HepG2 (cell line): ENCODE measurements around the gene L1CAM. TPM values are rescaled to one million over a fixed set of nuclear protein-coding genes. Genes with fewer than 3 reads are reported as not detected.

ENCODE experiments used
- CCDC6 ChIP-seq: sonication (generic); formaldehyde crosslinking; IDR thresholded peaks from 2 replicates; pipeline ENCODE4 v1.8.1; 2022; ENCODE audit warnings: mild to moderate bottlenecking, missing genetic modification reagents, moderate library complexity
- HDAC1 ChIP-seq: sonication (generic); formaldehyde crosslinking; IDR thresholded peaks from 2 replicates; pipeline ENCODE4 v1.5.1; 2020; ENCODE audit warnings: mild to moderate bottlenecking, missing genetic modification reagents
- HNRNPL ChIP-seq: fragments of 200-400 bp; formaldehyde crosslinking; IDR thresholded peaks from 2 replicates; pipeline ENCODE4 v1.6.1; 2017; ENCODE audit warnings: mild to moderate bottlenecking, low read depth, low read length
- KDM5A ChIP-seq: fragments of 200-600 bp; sonication (generic); IDR thresholded peaks from 2 replicates; pipeline ENCODE4 v1.7.0; 2018; ENCODE audit warnings: antibody characterized with exemption, mild to moderate bottlenecking, low read length, borderline replicate concordance
- REPIN1 ChIP-seq: sonication (generic); formaldehyde crosslinking; IDR thresholded peaks from 2 replicates; pipeline ENCODE4 v1.8.0; 2022; ENCODE audit warnings: missing genetic modification reagents, low read depth, mild to moderate bottlenecking, borderline replicate concordance
- SAP130 ChIP-seq: IDR thresholded peaks from 2 replicates; pipeline ENCODE4 v1.6.1; 2016; ENCODE audit warnings: low read depth
- SP4 ChIP-seq: sonication (generic); formaldehyde crosslinking; IDR thresholded peaks from 2 replicates; pipeline ENCODE4 v1.8.1; 2023; ENCODE audit warnings: mild to moderate bottlenecking, missing genetic modification reagents
- ZNF124 ChIP-seq: sonication (generic); formaldehyde crosslinking; IDR thresholded peaks from 2 replicates; pipeline ENCODE4 v1.4.0; 2020; ENCODE audit warnings: missing genetic modification reagents
- ZNF225 ChIP-seq: sonication (generic); formaldehyde crosslinking; IDR thresholded peaks from 2 replicates; pipeline ENCODE4 v1.4.0; 2020; ENCODE audit warnings: mild to moderate bottlenecking, missing genetic modification reagents
- ZNF567 ChIP-seq: sonication (generic); formaldehyde crosslinking; IDR thresholded peaks from 2 replicates; pipeline ENCODE4 v1.8.1; 2023; ENCODE audit warnings: mild to moderate bottlenecking, missing genetic modification reagents, borderline replicate concordance
- ZNF672 ChIP-seq: sonication (generic); formaldehyde crosslinking; IDR thresholded peaks from 2 replicates; pipeline ENCODE4 v1.8.1; 2022; ENCODE audit warnings: missing genetic modification reagents
- ZNF749 ChIP-seq: sonication (generic); formaldehyde crosslinking; IDR thresholded peaks from 2 replicates; pipeline ENCODE4 v1.8.0; 2022; ENCODE audit warnings: mild to moderate bottlenecking, missing genetic modification reagents, moderate library complexity, borderline replicate concordance
- ZNF83 ChIP-seq: sonication (generic); formaldehyde crosslinking; IDR thresholded peaks from 2 replicates; pipeline ENCODE4 v1.4.0; 2020; ENCODE audit warnings: missing genetic modification reagents, mild to moderate bottlenecking, borderline replicate concordance
- ZNF839 ChIP-seq: sonication (generic); formaldehyde crosslinking; IDR thresholded peaks from 2 replicates; pipeline ENCODE4 v1.4.0; 2020; ENCODE audit warnings: missing genetic modification reagents, mild to moderate bottlenecking, borderline replicate concordance
- ZNF879 ChIP-seq: sonication (generic); formaldehyde crosslinking; IDR thresholded peaks from 2 replicates; pipeline ENCODE4 v1.8.1; 2023; ENCODE audit warnings: missing genetic modification reagents
- polyA plus RNA-seq, 8 experiments: library from polyadenylated mRNA; depleted of rRNA in 3 of 8; stranded (reverse) in 7 of 8; unstranded in 1 of 8; fragments of >200 nt; fragmentation: Illumina TruSeq in 4 of 8; extraction: Trizol in 4 of 8; gene quantifications; 2 replicates each; pipeline versions ENCODE4 v1.2.1 to v1.2.3, GENCODE V29; 2011 to 2016; ENCODE audit warnings: low read depth in 4 of 8, missing spikeins in 1 of 8, mixed read lengths in 1 of 8; ENCODE audit not compliant: insufficient read depth in 1 of 8
- total RNA-seq, 5 experiments: library from RNA; depleted of rRNA; stranded (reverse); fragments of >200 nt; fragmentation: Illumina TruSeq; extraction: Trizol; gene quantifications; 2 replicates each; pipeline ENCODE4 v1.2.3, GENCODE V29; 2016; ENCODE audit warnings: low read depth in 1 of 5
- TF ChIP-seq, protein P1 (sequence below), 2 experiments: sonication (generic) in 1 of 2; formaldehyde crosslinking in 1 of 2; IDR thresholded peaks; 2 replicates each; pipeline versions ENCODE4 v1.4.0 to v1.6.1; 2018 to 2020; ENCODE audit warnings: missing genetic modification reagents in 2 of 2, borderline replicate concordance in 1 of 2, low read depth in 1 of 2, mild to moderate bottlenecking in 1 of 2, missing biosample characterization in 1 of 2
- TF ChIP-seq, protein P2 (sequence below): sonication (generic); formaldehyde crosslinking; IDR thresholded peaks from 2 replicates; pipeline ENCODE4 v1.8.0; 2022; ENCODE audit warnings: missing genetic modification reagents, mild to moderate bottlenecking, moderate library complexity, borderline replicate concordance
- TF ChIP-seq, protein P3 (sequence below): sonication (generic); formaldehyde crosslinking; IDR thresholded peaks from 2 replicates; pipeline ENCODE4 v1.9.0; 2021; ENCODE audit warnings: missing genetic modification reagents, mild to moderate bottlenecking, borderline replicate concordance
- TF ChIP-seq, protein P4 (sequence below): sonication (generic); formaldehyde crosslinking; IDR thresholded peaks from 2 replicates; pipeline ENCODE4 v1.4.0; 2020; ENCODE audit warnings: missing genetic modification reagents, mild to moderate bottlenecking, borderline replicate concordance

L1CAM gene
- total and polyA plus RNA-seq, 2 of the 13 experiments (the other 11 are each of a cell fraction or from before 2014, with no cell fraction given): 1.4 to 2.0 TPM

DNA sequence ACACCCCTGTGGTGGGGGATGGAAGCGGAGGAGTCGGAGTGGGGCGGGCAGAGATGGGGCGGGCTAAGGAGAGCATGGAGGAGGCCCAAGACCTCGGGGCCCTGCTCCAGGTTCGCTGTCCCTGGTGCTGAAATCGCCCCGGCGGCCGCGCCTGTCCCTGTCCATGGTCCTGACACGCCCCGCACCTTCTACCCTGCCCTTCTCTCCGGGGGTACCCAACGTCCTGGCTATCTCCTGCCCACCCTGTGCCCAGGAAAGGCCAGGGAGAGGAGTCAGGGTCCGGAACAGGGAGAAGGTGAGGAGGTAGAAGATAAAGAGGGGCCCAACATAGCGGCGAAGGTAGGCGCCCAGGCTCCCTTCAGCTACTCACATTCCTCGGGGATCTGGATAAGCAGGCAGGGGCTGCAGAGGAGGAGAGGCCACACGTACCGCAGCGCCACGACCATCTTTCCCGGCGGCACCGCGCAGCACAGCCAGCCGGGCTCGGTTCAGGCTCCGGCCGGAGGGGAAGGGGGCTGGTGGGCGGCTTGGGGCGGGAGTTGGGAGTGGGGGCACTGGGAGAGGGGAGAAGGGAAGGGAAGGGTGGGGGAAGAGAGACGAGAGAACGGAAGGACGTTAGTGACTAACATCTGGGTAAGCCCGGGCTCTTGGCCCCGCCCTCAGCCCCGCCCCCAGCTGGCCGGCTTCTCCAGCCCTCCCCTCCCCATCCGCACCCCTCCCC is 10.4 kb downstream of the L1CAM start (continued):
- TF ChIP-seq REPIN1 (CRISPR knock-in tag): peak; percentile 94
- TF ChIP-seq, protein P1, sequence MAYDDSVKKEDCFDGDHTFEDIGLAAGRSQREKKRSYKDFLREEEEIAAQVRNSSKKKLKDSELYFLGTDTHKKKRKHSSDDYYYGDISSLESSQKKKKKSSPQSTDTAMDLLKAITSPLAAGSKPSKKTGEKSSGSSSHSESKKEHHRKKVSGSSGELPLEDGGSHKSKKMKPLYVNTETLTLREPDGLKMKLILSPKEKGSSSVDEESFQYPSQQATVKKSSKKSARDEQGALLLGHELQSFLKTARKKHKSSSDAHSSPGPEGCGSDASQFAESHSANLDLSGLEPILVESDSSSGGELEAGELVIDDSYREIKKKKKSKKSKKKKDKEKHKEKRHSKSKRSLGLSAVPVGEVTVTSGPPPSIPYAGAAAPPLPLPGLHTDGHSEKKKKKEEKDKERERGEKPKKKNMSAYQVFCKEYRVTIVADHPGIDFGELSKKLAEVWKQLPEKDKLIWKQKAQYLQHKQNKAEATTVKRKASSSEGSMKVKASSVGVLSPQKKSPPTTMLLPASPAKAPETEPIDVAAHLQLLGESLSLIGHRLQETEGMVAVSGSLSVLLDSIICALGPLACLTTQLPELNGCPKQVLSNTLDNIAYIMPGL (CRISPR knock-in tag; IDR thresholded peaks at IDR 0.05; ENCODE audit: borderline replicate concordance in 1 of 2, low read depth in 1 of 2): peak; percentile 67 to 87
- TF ChIP-seq ZNF83 (CRISPR knock-in tag): peak; percentile 100
- TF ChIP-seq, protein P2, sequence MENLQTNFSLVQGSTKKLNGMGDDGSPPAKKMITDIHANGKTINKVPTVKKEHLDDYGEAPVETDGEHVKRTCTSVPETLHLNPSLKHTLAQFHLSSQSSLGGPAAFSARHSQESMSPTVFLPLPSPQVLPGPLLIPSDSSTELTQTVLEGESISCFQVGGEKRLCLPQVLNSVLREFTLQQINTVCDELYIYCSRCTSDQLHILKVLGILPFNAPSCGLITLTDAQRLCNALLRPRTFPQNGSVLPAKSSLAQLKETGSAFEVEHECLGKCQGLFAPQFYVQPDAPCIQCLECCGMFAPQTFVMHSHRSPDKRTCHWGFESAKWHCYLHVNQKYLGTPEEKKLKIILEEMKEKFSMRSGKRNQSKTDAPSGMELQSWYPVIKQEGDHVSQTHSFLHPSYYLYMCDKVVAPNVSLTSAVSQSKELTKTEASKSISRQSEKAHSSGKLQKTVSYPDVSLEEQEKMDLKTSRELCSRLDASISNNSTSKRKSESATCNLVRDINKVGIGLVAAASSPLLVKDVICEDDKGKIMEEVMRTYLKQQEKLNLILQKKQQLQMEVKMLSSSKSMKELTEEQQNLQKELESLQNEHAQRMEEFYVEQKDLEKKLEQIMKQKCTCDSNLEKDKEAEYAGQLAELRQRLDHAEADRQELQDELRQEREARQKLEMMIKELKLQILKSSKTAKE (CRISPR knock-in tag): peak; percentile 86
- TF ChIP-seq ZNF879 (CRISPR knock-in tag): peak; percentile 100
- peak; percentile 99 for TF ChIP-seq ZNF567 (CRISPR knock-in tag)
- TF ChIP-seq, protein P3, sequence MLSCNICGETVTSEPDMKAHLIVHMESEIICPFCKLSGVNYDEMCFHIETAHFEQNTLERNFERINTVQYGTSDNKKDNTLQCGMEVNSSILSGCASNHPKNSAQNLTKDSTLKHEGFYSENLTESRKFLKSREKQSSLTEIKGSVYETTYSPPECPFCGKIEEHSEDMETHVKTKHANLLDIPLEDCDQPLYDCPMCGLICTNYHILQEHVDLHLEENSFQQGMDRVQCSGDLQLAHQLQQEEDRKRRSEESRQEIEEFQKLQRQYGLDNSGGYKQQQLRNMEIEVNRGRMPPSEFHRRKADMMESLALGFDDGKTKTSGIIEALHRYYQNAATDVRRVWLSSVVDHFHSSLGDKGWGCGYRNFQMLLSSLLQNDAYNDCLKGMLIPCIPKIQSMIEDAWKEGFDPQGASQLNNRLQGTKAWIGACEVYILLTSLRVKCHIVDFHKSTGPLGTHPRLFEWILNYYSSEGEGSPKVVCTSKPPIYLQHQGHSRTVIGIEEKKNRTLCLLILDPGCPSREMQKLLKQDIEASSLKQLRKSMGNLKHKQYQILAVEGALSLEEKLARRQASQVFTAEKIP (CRISPR knock-in tag): peak; percentile 90; the same call in 1 of the 2 replicates
- TF ChIP-seq, protein P4, sequence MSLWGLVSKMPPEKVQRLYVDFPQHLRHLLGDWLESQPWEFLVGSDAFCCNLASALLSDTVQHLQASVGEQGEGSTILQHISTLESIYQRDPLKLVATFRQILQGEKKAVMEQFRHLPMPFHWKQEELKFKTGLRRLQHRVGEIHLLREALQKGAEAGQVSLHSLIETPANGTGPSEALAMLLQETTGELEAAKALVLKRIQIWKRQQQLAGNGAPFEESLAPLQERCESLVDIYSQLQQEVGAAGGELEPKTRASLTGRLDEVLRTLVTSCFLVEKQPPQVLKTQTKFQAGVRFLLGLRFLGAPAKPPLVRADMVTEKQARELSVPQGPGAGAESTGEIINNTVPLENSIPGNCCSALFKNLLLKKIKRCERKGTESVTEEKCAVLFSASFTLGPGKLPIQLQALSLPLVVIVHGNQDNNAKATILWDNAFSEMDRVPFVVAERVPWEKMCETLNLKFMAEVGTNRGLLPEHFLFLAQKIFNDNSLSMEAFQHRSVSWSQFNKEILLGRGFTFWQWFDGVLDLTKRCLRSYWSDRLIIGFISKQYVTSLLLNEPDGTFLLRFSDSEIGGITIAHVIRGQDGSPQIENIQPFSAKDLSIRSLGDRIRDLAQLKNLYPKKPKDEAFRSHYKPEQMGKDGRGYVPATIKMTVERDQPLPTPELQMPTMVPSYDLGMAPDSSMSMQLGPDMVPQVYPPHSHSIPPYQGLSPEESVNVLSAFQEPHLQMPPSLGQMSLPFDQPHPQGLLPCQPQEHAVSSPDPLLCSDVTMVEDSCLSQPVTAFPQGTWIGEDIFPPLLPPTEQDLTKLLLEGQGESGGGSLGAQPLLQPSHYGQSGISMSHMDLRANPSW (CRISPR knock-in tag): peak; percentile 85
- TF ChIP-seq ZNF225: peak; percentile 100
- TF ChIP-seq KDM5A: no peak
- no peak for TF ChIP-seq HNRNPL
- peak; percentile 93; the same call in 1 of the 2 replicates for TF ChIP-seq ZNF672 (CRISPR knock-in tag)
- peak; percentile 82 for TF ChIP-seq HDAC1 (CRISPR knock-in tag)
- TF ChIP-seq SAP130 (CRISPR knock-in tag): peak; percentile 98
- TF ChIP-seq SP4 (CRISPR knock-in tag): peak; percentile 91
- peak; percentile 100 for TF ChIP-seq ZNF124
- TF ChIP-seq ZNF839: peak; percentile 99
- TF ChIP-seq ZNF749: peak; percentile 100
- TF ChIP-seq CCDC6: peak; percentile 100
